Mesenteric fat pad (tissue), 1 donor: ENCODE measurements around the gene TRAF4. TPM values are rescaled to one million over a fixed set of nuclear protein-coding genes. Genes with fewer than 3 reads are reported as not detected.

ENCODE experiments used
- DNase-seq: peaks from one replicate; pipeline ENCODE4 v3.0.0-alpha.2; 2020; ENCODE audit warnings: low spot score
- total RNA-seq: library from RNA; stranded (reverse); fragmentation: NEBNext Ultra II Directional; extraction: Animal tissue kit (Norgen Biotek cat#: 25700); gene quantifications from one replicate; pipeline ENCODE4 v1.2.1, GENCODE V29; 2021
- donor health status: DM: yes; HTN: yes; CAD: no.

Gene TRAF4
- total RNA-seq, 1 donor from 2014 or later: 17.5 TPM

- no peak for DNase-seq
Observed at GRCh38 chr17:28747051-28747691, 3.4 kb downstream of the TRAF4 start.

DNA sequence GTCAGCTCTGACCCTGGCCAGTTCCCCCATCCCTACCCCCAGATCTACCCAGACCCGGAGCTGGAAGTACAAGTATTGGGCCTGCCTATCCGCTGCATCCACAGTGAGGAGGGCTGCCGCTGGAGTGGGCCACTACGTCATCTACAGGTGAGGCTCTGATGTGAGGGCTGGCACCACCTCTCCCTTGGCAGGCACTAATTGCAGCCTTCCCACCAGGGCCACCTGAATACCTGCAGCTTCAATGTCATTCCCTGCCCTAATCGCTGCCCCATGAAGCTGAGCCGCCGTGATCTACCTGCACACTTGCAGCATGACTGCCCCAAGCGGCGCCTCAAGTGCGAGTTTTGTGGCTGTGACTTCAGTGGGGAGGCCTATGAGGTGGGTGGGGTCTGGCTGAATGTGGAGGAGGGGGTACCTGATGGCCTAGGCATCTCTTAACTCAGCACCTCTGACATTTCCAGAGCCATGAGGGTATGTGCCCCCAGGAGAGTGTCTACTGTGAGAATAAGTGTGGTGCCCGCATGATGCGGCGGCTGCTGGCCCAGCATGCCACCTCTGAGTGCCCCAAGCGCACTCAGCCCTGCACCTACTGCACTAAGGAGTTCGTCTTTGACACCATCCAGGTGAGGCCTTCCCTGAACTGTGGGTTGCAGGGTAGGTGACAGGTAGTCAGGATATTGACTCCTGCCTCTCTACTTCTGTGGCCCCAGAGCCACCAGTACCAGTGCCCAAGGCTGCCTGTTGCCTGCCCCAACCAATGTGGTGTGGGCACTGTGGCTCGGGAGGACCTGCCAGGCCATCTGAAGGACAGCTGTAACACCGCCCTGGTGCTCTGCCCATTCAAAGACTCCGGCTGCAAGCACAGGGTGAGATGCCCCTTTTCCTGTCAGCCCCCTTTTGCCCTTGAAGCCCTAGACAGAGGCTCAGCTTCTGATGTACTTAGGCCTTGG lies 4.3 kb downstream of the TRAF4 start:
- DNase-seq: no peak

DNA sequence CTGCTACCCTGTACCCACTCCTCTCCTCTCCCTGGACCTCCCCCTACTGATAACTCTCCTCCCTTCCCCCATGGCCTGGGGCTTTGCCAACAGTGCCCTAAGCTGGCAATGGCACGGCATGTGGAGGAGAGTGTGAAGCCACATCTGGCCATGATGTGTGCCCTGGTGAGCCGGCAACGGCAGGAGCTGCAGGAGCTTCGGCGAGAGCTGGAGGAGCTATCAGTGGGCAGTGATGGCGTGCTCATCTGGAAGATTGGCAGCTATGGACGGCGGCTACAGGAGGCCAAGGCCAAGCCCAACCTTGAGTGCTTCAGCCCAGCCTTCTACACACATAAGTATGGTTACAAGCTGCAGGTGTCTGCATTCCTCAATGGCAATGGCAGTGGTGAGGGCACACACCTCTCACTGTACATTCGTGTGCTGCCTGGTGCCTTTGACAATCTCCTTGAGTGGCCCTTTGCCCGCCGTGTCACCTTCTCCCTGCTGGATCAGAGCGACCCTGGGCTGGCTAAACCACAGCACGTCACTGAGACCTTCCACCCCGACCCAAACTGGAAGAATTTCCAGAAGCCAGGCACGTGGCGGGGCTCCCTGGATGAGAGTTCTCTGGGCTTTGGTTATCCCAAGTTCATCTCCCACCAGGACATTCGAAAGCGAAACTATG lies 5.2 kb downstream of the TRAF4 start:
- DNase-seq: no peak

DNA sequence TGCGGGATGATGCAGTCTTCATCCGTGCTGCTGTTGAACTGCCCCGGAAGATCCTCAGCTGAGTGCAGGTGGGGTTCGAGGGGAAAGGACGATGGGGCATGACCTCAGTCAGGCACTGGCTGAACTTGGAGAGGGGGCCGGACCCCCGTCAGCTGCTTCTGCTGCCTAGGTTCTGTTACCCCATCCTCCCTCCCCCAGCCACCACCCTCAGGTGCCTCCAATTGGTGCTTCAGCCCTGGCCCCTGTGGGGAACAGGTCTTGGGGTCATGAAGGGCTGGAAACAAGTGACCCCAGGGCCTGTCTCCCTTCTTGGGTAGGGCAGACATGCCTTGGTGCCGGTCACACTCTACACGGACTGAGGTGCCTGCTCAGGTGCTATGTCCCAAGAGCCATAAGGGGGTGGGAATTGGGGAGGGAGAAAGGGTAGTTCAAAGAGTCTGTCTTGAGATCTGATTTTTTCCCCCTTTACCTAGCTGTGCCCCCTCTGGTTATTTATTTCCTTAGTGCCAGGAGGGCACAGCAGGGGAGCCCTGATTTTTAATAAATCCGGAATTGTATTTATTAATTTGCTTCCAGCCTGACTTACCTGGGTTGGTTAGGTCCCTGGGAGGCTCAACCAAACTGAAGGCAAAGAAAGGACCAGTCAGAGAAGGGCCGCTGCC lies 5.8 kb downstream of the TRAF4 start:
- no peak for DNase-seq

DNA sequence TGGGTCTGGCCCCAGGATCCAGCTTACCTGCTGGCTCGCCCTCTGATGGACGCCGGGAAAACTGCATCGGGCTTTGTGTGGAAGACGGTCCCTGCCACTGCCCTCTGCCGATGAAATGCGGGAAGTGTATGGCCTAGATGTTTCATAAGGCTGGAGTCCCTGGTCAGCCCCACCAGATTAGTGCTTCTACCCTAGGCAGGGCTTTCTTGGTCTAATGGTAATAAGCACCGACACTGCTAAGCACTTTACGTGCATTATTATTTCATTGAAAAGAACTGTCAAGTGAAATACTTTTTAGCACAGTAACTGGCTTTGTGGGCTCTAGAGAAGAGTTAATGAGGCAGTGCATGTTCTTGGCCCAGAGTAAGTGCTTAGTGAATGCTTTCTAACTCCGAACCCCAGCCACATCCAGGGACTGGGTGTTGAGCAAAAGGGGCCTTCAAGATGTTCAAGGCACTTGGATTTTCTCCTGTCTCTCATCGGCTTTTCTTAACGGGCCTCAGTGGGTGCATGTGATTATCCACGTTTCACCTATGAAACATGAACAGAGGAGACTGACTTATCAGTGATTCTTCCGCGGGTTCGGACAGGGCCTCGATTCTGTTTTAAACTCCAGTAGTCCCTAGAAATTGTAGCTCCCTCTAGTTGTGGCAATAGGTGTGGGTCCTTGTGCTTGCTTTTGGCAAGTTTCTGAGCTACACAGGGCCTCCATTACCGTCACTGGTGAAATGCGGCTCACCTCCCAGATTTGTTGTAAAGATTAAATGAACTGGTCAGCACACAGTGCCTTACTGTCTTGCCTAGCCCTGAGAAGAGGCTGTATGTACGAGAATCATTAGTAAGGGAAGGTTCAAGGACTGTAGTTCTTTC lies 6.6 kb downstream of the TRAF4 start:
- DNase-seq: peak; percentile 95

DNA sequence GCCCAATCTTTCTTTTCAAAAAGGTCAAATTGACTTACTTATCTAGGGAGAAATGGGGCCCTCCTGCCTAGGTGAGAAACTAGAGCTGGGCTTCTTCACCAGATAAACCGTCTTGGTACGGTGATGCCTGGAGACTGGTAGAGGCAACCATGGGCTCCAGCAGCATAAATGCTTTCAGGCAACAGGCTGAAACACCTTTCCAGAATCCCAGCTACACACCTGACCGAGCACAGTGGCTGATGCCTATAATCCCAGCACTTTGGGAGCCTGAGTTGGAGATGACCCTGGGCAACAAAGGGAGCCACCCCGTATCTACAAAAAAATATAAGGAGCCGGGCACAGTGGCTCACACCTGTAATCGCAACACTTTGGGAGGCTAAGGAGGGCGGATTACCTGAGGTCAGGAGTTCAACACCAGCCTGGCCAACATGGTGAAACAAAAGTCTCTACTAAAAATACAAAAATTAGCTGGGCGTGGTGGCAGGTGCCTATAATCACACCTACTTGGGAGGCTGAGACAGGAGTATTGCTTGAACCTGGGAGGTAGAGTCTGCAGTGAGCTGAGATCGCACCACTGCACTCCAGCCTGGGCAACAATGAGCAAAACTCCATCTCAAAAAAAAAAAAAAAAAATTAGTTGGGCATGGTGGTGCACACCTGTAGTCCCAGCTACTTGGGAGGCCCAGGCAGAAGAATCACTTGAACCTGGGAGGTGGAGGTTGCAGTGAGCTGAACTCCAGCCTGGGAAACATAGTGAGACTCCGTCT lies 8.0 kb downstream of the TRAF4 start:
- no peak for DNase-seq

DNA sequence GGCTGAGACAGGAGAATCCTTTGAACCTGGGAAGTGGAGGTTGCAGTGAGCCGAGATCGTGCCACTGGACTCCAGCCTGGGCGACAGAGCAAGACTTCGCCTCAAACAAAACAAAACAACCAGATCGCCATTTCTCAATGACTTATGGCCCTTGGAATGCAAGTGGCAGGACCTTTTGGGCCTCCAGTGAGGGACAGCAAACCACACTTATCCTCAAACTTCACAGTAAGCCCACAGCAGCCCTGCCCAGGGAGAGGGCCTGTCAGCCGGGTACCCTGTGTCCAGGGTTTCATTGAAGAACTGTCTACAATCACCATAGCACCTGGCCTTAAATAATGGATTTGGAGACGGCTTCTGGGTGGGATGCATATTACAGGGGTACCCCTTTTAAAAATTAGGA lies 11.7 kb downstream of the TRAF4 start:
- DNase-seq: no peak

GRCh38 chr17:28756049-28756804 lies 12.4 kb downstream of the TRAF4 start:
- DNase-seq: no peak

DNA sequence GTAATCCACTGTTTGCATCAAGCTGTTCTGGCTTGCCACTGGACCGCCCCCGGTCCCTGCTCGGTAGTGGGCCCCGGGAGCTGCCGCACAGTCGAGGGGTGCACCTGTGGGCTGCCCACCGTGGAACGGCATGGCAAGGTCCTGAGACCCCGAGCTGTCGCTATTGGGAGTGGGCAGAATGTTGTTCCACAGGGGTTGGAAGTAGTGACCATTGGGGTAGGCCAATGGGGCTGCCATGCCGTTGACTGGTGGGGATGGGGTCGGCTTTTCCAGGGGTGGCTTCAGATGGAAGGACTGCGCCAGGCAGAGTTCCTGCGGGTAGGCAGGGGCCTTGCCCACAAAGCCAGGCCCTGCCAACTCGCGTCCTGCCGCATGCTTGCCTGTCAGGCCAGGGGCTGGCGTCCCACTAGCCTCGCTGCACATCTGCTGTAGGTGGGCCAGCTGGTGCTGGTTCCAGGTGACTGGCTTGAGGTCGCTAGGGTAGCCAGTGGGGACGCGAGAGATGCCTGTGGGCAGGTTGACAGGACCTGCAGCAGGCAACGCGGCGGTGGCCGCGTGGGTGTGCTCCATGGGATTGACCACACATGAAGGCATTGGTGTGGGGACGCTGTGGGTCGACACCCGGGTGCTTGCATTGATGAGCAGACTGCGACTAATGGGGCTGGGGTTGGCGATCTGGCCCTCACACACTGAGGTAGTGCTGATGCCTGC lies 14.8 kb downstream of the TRAF4 start:
- DNase-seq: peak; percentile 82

GRCh38 chr17:28759256-28759865 lies 15.6 kb downstream of the TRAF4 start:
- DNase-seq: peak; percentile 78

DNA sequence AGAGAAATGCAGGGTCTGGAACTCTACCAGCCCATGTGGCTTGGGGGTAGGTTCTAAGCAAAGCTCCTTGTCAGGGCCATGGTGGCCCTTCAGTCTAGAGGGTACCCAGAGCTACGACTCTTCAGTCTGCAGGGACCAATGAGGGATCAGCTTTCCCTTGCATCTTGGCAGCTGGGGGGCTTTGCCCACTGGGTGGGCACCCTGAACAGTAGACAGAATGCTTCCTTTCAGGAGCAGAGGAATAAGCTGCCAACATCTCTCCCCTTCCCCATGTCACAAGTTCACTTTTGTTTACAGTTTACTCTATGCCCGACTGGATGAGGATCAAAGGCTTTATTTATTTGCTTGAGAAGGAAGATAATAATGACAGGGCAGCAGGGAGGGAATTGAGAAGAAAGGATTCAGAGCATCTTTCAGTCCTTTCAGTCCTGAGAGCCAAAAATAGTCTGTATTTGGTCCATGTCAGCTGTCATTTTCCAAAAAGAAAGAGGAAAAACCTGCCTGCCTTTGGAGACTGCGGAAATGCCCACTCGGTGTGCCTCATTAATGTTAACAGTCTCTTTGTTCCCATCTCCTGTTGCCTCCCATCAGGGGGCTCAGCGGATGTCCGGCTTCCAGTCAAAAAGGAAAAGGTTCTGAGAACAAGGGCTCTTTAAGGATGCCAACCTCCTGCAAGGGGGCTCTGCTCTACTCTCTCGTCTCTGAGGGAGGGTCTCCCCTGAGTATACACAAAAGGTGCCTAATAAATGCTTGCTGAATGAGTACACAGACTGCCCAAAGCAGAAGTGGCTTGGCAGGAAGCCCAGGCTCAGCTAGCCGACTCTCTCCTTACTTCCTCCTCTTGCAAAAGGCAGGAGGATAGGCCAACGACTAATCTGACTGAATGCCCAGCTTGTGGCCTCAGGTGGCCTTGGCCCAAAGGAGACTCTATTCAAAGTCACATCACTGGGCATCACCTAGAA lies 17.1 kb downstream of the TRAF4 start:
- peak; percentile 87 for DNase-seq

DNA sequence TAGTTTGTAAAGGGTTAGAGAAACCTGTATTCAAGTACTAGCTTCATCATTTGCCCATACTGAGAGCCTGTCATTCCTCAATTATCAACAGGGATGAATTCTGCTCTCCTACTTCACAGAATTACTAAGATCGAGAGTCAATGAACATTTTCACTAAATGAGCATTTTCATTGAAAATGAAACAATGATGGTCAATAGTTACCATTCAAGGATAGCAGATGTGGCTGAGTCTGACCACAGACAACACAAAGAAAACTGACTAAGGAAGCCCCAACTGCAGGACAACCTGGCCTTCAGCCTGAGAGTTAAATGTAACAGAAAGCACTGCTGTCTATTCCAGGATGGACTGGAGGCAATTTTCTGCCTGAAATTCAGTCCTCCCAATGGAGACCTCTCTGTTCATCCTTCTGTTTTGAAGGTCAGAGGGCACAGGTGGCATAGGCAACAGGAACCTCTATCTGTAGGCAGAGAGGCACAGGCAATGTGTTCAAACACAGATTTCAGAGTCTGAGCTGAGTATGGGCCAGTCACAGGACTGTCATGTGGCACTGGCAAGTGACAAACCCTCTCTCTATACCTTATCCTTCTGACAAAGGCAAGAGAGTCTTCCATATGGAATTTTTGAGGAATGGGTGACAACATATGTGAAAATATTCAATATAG lies 19.5 kb downstream of the TRAF4 start:
- peak; percentile 12 for DNase-seq

DNA sequence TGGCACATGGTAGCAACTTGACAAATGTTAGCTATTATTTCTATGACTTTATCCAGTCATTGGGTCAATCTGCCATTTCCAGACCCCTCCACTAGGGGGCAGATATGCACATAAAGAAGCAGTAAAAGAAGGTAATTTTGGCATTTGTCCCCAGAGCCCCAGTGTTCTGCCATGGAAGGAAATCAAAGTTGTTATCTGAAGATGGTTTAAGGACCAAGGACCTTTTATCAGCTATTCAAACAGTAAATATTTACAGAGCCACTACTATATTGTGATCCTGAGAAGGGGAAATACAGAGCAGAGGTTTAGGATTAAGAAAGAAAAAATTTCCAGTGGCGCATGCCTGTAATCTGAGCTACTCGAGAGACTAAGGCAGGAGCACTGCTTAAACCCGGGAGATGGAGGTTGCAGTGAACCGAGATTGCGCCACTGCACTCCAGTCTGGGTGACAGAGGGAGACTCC lies 20.0 kb downstream of the TRAF4 start:
- DNase-seq: peak; percentile 5

GRCh38 chr17:28765038-28765437 lies 21.2 kb downstream of the TRAF4 start:
- peak; percentile 39 for DNase-seq

GRCh38 chr17:28773736-28774135 lies 29.9 kb downstream of the TRAF4 start:
- no peak for DNase-seq

DNA sequence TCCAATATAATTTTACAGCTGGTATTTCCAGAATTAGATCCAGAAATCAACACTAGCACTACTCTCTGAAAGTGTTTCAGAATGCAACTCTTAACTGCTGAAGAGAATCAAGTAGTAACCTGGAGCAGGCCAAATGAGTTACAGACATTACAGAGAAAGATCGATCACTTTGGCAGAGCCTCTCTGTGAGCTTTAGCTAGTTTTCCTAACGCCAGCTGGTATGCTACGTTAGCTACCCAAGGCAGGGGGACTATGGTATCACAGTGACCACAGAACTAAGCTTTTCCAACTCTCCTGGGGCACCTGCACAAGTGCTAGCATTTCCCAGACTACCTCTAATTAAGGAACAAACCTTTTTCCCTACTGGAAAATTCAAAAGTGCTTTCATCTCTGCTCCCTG lies 30.4 kb downstream of the TRAF4 start:
- DNase-seq: peak; percentile 1
